Fibroblast of lung (primary cell): ENCODE results near the gene ATP6V0A1. TPM values are rescaled to one million over a fixed set of nuclear protein-coding genes. Genes with fewer than 3 reads are reported as not detected.
A peak's percentile ranks its signal among the peaks of the same experiment; 100 is the strongest.

Experiments used
- DNase-seq, 2 donors: peaks; one replicate each; pipeline versions ENCODE4 v3.0.0 to v3.0.0-alpha.2; 2010; ENCODE audit warnings: low read depth in 2 of 2
- H2AFZ ChIP-seq: 2 replicates; pipeline ENCODE4 v1.5.1; 2012; ENCODE audit warnings: low read length, control low read depth, inconsistent platforms
- H3K27ac ChIP-seq: 2 replicates; pipeline ENCODE4 v1.5.1; 2011; ENCODE audit warnings: low read length, control low read depth; ENCODE audit not compliant: insufficient read depth
- H3K27me3 ChIP-seq: 2 replicates; pipeline ENCODE4 v1.5.1; 2011; ENCODE audit warnings: mild to moderate bottlenecking, low read length; ENCODE audit not compliant: control insufficient read depth, insufficient read depth
- H3K36me3 ChIP-seq: 2 replicates; pipeline ENCODE4 v1.5.1; 2011; ENCODE audit warnings: low read length; ENCODE audit not compliant: control insufficient read depth, insufficient read depth
- H3K4me1 ChIP-seq: 2 replicates; pipeline ENCODE4 v1.5.1; 2011; ENCODE audit warnings: low read length; ENCODE audit not compliant: control insufficient read depth, insufficient read depth; ENCODE audit errors: extremely low read depth
- H3K4me2 ChIP-seq: 2 replicates; pipeline ENCODE4 v1.5.1; 2011; ENCODE audit warnings: low read length, control low read depth; ENCODE audit not compliant: insufficient read depth; ENCODE audit errors: extremely low read depth
- H3K4me3 ChIP-seq, 4 experiments: fragments of 200-600 bp in 1 of 4; sonication (generic) in 1 of 4; replicated peaks in 1 of 4; 2 replicates each; pipeline ENCODE4 v1.5.1; 2011 to 2016; ENCODE audit warnings: low read length in 4 of 4, low read depth in 3 of 4, mild to moderate bottlenecking in 3 of 4, control low read depth in 2 of 4, inconsistent platforms in 1 of 4, mixed read lengths in 1 of 4; ENCODE audit not compliant: insufficient read depth in 1 of 4; ENCODE audit errors: control extremely low read depth in 1 of 4
- H3K79me2 ChIP-seq: 2 replicates; pipeline ENCODE4 v1.5.1; 2012; ENCODE audit warnings: mild to moderate bottlenecking, low read length, inconsistent platforms; ENCODE audit not compliant: control insufficient read depth, insufficient read depth
- H3K9ac ChIP-seq: 2 replicates; pipeline ENCODE4 v1.5.1; 2011; ENCODE audit warnings: mild to moderate bottlenecking, low read length, control low read depth; ENCODE audit not compliant: insufficient read depth
- H3K9me3 ChIP-seq: 2 replicates; pipeline ENCODE4 v1.5.1; 2012; ENCODE audit warnings: low read depth, low read length; ENCODE audit not compliant: control insufficient read depth, insufficient read depth
- H4K20me1 ChIP-seq: 2 replicates; pipeline ENCODE4 v1.5.1; 2011; ENCODE audit warnings: low read length; ENCODE audit not compliant: control insufficient read depth, insufficient read depth; ENCODE audit errors: extremely low read depth
- CTCF ChIP-seq, 2 donors: IDR thresholded peaks in 1 of 2; conservative IDR thresholded peaks in 1 of 2; 1 replicate in 1 of 2; 2 replicates in 1 of 2; pipeline ENCODE4 v1.5.1; 2011 to 2012; ENCODE audit warnings: low read length in 2 of 2, control low read depth in 1 of 2, inconsistent platforms in 1 of 2, low read depth in 1 of 2, mild to moderate bottlenecking in 1 of 2
- EZH2 ChIP-seq: IDR thresholded peaks from 2 replicates; pipeline ENCODE4 v1.5.1; 2012; ENCODE audit warnings: low read length, control low read depth, mild to moderate bottlenecking; ENCODE audit errors: missing control alignments
- polyA plus RNA-seq, 2 donors: library from polyadenylated mRNA; depleted of rRNA in 1 of 2; stranded (reverse) in 1 of 2; unstranded in 1 of 2; fragments of >200 nt; gene quantifications; 2 replicates each; pipeline ENCODE4 v1.2.1, GENCODE V29; 2011 to 2012; ENCODE audit warnings: missing spikeins in 1 of 2
- total RNA-seq: library from RNA; depleted of rRNA; stranded (reverse); fragments of >200 nt; gene quantifications from 2 replicates; pipeline ENCODE4 v1.2.1, GENCODE V29; 2014

Gene ATP6V0A1
- total and polyA plus RNA-seq, 2 donors (not counting 1 experiment from before 2014, with no cell fraction given): 26.7 to 65.7 TPM

GRCh38 chr17:42512246-42512645 lies 53.6 kb downstream of the ATP6V0A1 start:
- Histone ChIP-seq H3K4me1 (peaks cover 5% of the 10 kb centered on the region), H3K36me3 (peaks cover 8% of the 10 kb centered on the region), H3K27me3 (no peaks in the 10 kb centered on the region), H2AFZ (no peak overlapping the region), H3K79me2 (no peaks in the 10 kb centered on the region), H3K27ac (no peak overlapping the region), H3K9me3 (no peaks in the 10 kb centered on the region), H3K4me2 (no peak overlapping the region), H3K4me3 (no peak overlapping the region), H3K9ac (no peak overlapping the region), H4K20me1 (no peaks in the 10 kb centered on the region)
- no peak for TF ChIP-seq EZH2
- DNase-seq: no peak

- H3K4me1 ChIP-seq: peaks cover 9% of the 10 kb centered on the region
- peaks cover 8% of the 10 kb centered on the region for H3K36me3 ChIP-seq
- H3K79me2 ChIP-seq: no peaks in the 10 kb centered on the region
- H3K9me3 ChIP-seq: no peaks in the 10 kb centered on the region
- peak in 1 of 2 donors; percentile 66 for DNase-seq
- no peak overlapping the region for H2AFZ ChIP-seq
- H3K27ac ChIP-seq: no peak overlapping the region
- H3K9ac ChIP-seq: no peak overlapping the region
- no peaks in the 10 kb centered on the region for H4K20me1 ChIP-seq
- TF ChIP-seq CTCF (conservative IDR thresholded peaks at IDR 0.05 in 1 of 2, IDR thresholded peaks at IDR 0.05 in 1 of 2; ENCODE audit: low read depth in 1 of 2, low read length in 2 of 2): no peak
- H3K4me3 ChIP-seq: no peak overlapping the region
- H3K4me2 ChIP-seq: no peak overlapping the region
- no peaks in the 10 kb centered on the region for H3K27me3 ChIP-seq
These were observed 54.1 kb downstream of the ATP6V0A1 start for GRCh38 chr17:42512733-42513251.

GRCh38 chr17:42513686-42514085 lies 55.0 kb downstream of the ATP6V0A1 start:
- Histone ChIP-seq H3K4me3 (no peak overlapping the region), H3K27ac (no peak overlapping the region), H3K27me3 (no peaks in the 10 kb centered on the region), H3K36me3 (peaks cover 5% of the 10 kb centered on the region), H3K9ac (no peak overlapping the region), H3K79me2 (no peaks in the 10 kb centered on the region), H2AFZ (no peak overlapping the region), H3K9me3 (no peaks in the 10 kb centered on the region), H3K4me2 (no peak overlapping the region), H3K4me1 (peaks cover 17% of the 10 kb centered on the region), H4K20me1 (no peaks in the 10 kb centered on the region)
- no peak for DNase-seq
- TF ChIP-seq EZH2: no peak
- no peak for TF ChIP-seq CTCF (conservative IDR thresholded peaks at IDR 0.05 in 1 of 2, IDR thresholded peaks at IDR 0.05 in 1 of 2; ENCODE audit: low read depth in 1 of 2, low read length in 2 of 2)
